ENCODE data around the gene COPZ1.

Gene COPZ1

GRCh38 chr12:54389607-54390175, 64.8 kb downstream of the COPZ1 start:
- Histone ChIP-seq H3K4me1 (ENCODE audit: control insufficient read depth, insufficient read depth, low read length) (peaks cover 63% of the 10 kb centered on the region), H3K9me3 (ENCODE audit: control insufficient read depth, insufficient read depth, low read length) (no peaks in the 10 kb centered on the region), H3K9ac (ENCODE audit: low read depth, low read length) (no peak overlapping the region), H3K36me3 (ENCODE audit: control insufficient read depth, insufficient read depth, low read length) (peaks cover 2% of the 10 kb centered on the region), H3K27me3 (ENCODE audit: control insufficient read depth, insufficient read depth, low read length) (peaks cover 7% of the 10 kb centered on the region), H3K4me3 (ENCODE audit: low read depth, low read length) (peak overlapping the region; percentile 72)

GRCh38 chr12:54390176-54390667, 65.3 kb downstream of the COPZ1 start:
- Histone ChIP-seq H3K27me3 (ENCODE audit: control insufficient read depth, insufficient read depth, low read length) (peaks cover 7% of the 10 kb centered on the region), H3K36me3 (ENCODE audit: control insufficient read depth, insufficient read depth, low read length) (peaks cover 2% of the 10 kb centered on the region), H3K9ac (ENCODE audit: low read depth, low read length) (no peak overlapping the region), H3K4me3 (ENCODE audit: low read depth, low read length) (peak overlapping the region; percentile 72), H3K9me3 (ENCODE audit: control insufficient read depth, insufficient read depth, low read length) (no peaks in the 10 kb centered on the region), H3K4me1 (ENCODE audit: control insufficient read depth, insufficient read depth, low read length) (peaks cover 58% of the 10 kb centered on the region)

GRCh38 chr12:54390668-54391551, 66.0 kb downstream of the COPZ1 start:
- Histone ChIP-seq H3K4me1 (ENCODE audit: control insufficient read depth, insufficient read depth, low read length) (peaks cover 54% of the 10 kb centered on the region), H3K9ac (ENCODE audit: low read depth, low read length) (peak overlapping the region; percentile 60), H3K9me3 (ENCODE audit: control insufficient read depth, insufficient read depth, low read length) (no peaks in the 10 kb centered on the region), H3K4me3 (ENCODE audit: low read depth, low read length) (peak overlapping the region; percentile 72), H3K36me3 (ENCODE audit: control insufficient read depth, insufficient read depth, low read length) (peaks cover 7% of the 10 kb centered on the region), H3K27me3 (ENCODE audit: control insufficient read depth, insufficient read depth, low read length) (peaks cover 7% of the 10 kb centered on the region)

- no peaks in the 10 kb centered on the region for H3K9me3 ChIP-seq (ENCODE audit: control insufficient read depth, insufficient read depth, low read length)
- H3K36me3 ChIP-seq (ENCODE audit: control insufficient read depth, insufficient read depth, low read length): peaks cover 16% of the 10 kb centered on the region
- no peak overlapping the region for H3K4me3 ChIP-seq (ENCODE audit: low read depth, low read length)
- peaks cover 37% of the 10 kb centered on the region for H3K4me1 ChIP-seq (ENCODE audit: control insufficient read depth, insufficient read depth, low read length)
- H3K27me3 ChIP-seq (ENCODE audit: control insufficient read depth, insufficient read depth, low read length): peaks cover 7% of the 10 kb centered on the region
- no peak overlapping the region for H3K9ac ChIP-seq (ENCODE audit: low read depth, low read length)
These were observed 67.7 kb downstream of the COPZ1 start for GRCh38 chr12:54392485-54393206.

GRCh38 chr12:54393207-54393609, 68.3 kb downstream of the COPZ1 start:
- H3K36me3 ChIP-seq (ENCODE audit: control insufficient read depth, insufficient read depth, low read length): peaks cover 18% of the 10 kb centered on the region
- no peaks in the 10 kb centered on the region for H3K9me3 ChIP-seq (ENCODE audit: control insufficient read depth, insufficient read depth, low read length)
- no peak overlapping the region for H3K9ac ChIP-seq (ENCODE audit: low read depth, low read length)
- peaks cover 7% of the 10 kb centered on the region for H3K27me3 ChIP-seq (ENCODE audit: control insufficient read depth, insufficient read depth, low read length)
- H3K4me3 ChIP-seq (ENCODE audit: low read depth, low read length): no peak overlapping the region
- H3K4me1 ChIP-seq (ENCODE audit: control insufficient read depth, insufficient read depth, low read length): peaks cover 31% of the 10 kb centered on the region

- H3K27me3 ChIP-seq (ENCODE audit: control insufficient read depth, insufficient read depth, low read length): peaks cover 7% of the 10 kb centered on the region
- no peak overlapping the region for H3K9ac ChIP-seq (ENCODE audit: low read depth, low read length)
- peaks cover 26% of the 10 kb centered on the region for H3K4me1 ChIP-seq (ENCODE audit: control insufficient read depth, insufficient read depth, low read length)
- no peaks in the 10 kb centered on the region for H3K9me3 ChIP-seq (ENCODE audit: control insufficient read depth, insufficient read depth, low read length)
- H3K4me3 ChIP-seq (ENCODE audit: low read depth, low read length): no peak overlapping the region
- peaks cover 22% of the 10 kb centered on the region for H3K36me3 ChIP-seq (ENCODE audit: control insufficient read depth, insufficient read depth, low read length)
These were observed 68.8 kb downstream of the COPZ1 start for GRCh38 chr12:54393743-54394142.

- Histone ChIP-seq H3K36me3 (ENCODE audit: control insufficient read depth, insufficient read depth, low read length) (peaks cover 20% of the 10 kb centered on the region), H3K4me1 (ENCODE audit: control insufficient read depth, insufficient read depth, low read length) (peaks cover 20% of the 10 kb centered on the region), H3K4me3 (ENCODE audit: low read depth, low read length) (no peak overlapping the region), H3K27me3 (ENCODE audit: control insufficient read depth, insufficient read depth, low read length) (peaks cover 7% of the 10 kb centered on the region), H3K9ac (ENCODE audit: low read depth, low read length) (no peak overlapping the region), H3K9me3 (ENCODE audit: control insufficient read depth, insufficient read depth, low read length) (no peaks in the 10 kb centered on the region)
These were observed 69.4 kb downstream of the COPZ1 start for GRCh38 chr12:54394281-54394719.

GRCh38 chr12:54394986-54395385, 70.1 kb downstream of the COPZ1 start:
- Histone ChIP-seq H3K4me1 (ENCODE audit: control insufficient read depth, insufficient read depth, low read length) (peaks cover 13% of the 10 kb centered on the region), H3K4me3 (ENCODE audit: low read depth, low read length) (no peak overlapping the region), H3K27me3 (ENCODE audit: control insufficient read depth, insufficient read depth, low read length) (peaks cover 7% of the 10 kb centered on the region), H3K9ac (ENCODE audit: low read depth, low read length) (no peak overlapping the region), H3K36me3 (ENCODE audit: control insufficient read depth, insufficient read depth, low read length) (peaks cover 20% of the 10 kb centered on the region), H3K9me3 (ENCODE audit: control insufficient read depth, insufficient read depth, low read length) (no peaks in the 10 kb centered on the region)

GRCh38 chr12:54395545-54395944, 70.6 kb downstream of the COPZ1 start:
- H3K9ac ChIP-seq (ENCODE audit: low read depth, low read length): no peak overlapping the region
- no peak overlapping the region for H3K4me3 ChIP-seq (ENCODE audit: low read depth, low read length)
- no peaks in the 10 kb centered on the region for H3K9me3 ChIP-seq (ENCODE audit: control insufficient read depth, insufficient read depth, low read length)
- peaks cover 7% of the 10 kb centered on the region for H3K27me3 ChIP-seq (ENCODE audit: control insufficient read depth, insufficient read depth, low read length)
- H3K36me3 ChIP-seq (ENCODE audit: control insufficient read depth, insufficient read depth, low read length): peaks cover 21% of the 10 kb centered on the region
- peaks cover 13% of the 10 kb centered on the region for H3K4me1 ChIP-seq (ENCODE audit: control insufficient read depth, insufficient read depth, low read length)

GRCh38 chr12:54397157-54397556, 72.2 kb downstream of the COPZ1 start:
- Histone ChIP-seq H3K4me3 (ENCODE audit: low read depth, low read length) (no peak overlapping the region), H3K4me1 (ENCODE audit: control insufficient read depth, insufficient read depth, low read length) (peaks cover 8% of the 10 kb centered on the region), H3K9me3 (ENCODE audit: control insufficient read depth, insufficient read depth, low read length) (no peaks in the 10 kb centered on the region), H3K9ac (ENCODE audit: low read depth, low read length) (no peak overlapping the region), H3K36me3 (ENCODE audit: control insufficient read depth, insufficient read depth, low read length) (peaks cover 24% of the 10 kb centered on the region), H3K27me3 (ENCODE audit: control insufficient read depth, insufficient read depth, low read length) (peaks cover 7% of the 10 kb centered on the region)

- peaks cover 29% of the 10 kb centered on the region for H3K36me3 ChIP-seq (ENCODE audit: control insufficient read depth, insufficient read depth, low read length)
- peaks cover 8% of the 10 kb centered on the region for H3K4me1 ChIP-seq (ENCODE audit: control insufficient read depth, insufficient read depth, low read length)
- no peak overlapping the region for H3K9ac ChIP-seq (ENCODE audit: low read depth, low read length)
- no peaks in the 10 kb centered on the region for H3K9me3 ChIP-seq (ENCODE audit: control insufficient read depth, insufficient read depth, low read length)
- peaks cover under 1% of the 10 kb centered on the region for H3K27me3 ChIP-seq (ENCODE audit: control insufficient read depth, insufficient read depth, low read length)
- no peak overlapping the region for H3K4me3 ChIP-seq (ENCODE audit: low read depth, low read length)
These were observed 73.3 kb downstream of the COPZ1 start for GRCh38 chr12:54398218-54398617.

Data from iPS-15b (cell line).